HCT116 (cell line): ENCODE measurements around the gene CNN3.

Source experiments
- EZH2 ChIP-seq: fragments of 200-600 bp; sonication (generic); IDR thresholded peaks from 2 replicates; pipeline ENCODE4 v1.6.1; 2017; ENCODE audit warnings: antibody characterized with exemption, mixed run types
- ZFX ChIP-seq: fragments of 450-650 bp; IDR thresholded peaks from 2 replicates; pipeline ENCODE4 v1.6.1; 2017
- ZNF274 ChIP-seq: fragments of 200-500 bp; sonication (Bioruptor generic); IDR thresholded peaks from 2 replicates; pipeline ENCODE4 v1.6.1; 2014; ENCODE audit warnings: mild to moderate bottlenecking, low read depth, low read length, inconsistent platforms

DNA sequence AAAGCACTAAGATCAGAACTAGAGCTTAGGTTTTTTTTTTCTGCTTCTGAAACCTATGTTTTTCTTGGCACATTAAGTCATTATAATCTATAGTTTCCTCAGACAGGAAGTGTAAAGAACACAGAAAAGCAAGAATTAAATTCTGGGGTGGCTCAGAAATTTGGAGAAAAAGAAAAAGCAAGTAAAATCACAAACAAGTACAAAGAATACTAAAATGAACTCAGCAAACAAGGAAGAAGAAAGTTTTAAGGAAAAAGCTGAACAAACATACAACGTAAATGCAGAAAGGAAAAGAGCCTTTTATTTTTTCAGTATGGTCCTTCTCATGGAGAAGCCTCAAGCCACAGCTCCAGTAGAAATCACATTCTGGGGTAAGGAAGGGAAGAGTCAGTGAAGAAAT lies 8.6 kb upstream of the CNN3 start:
- TF ChIP-seq ZNF274 (no peak), ZFX (no peak), EZH2 (no peak)
